Transverse colon (tissue), 4 donors: ENCODE measurements around the gene CACNA1S. TPM values are rescaled to one million over a fixed set of nuclear protein-coding genes. Genes with fewer than 3 reads are reported as not detected.

Experiments used
- DNase-seq: peaks from one replicate; pipeline ENCODE4 v3.0.0-alpha.2; 2019
- H3K27ac ChIP-seq, 4 donors: fragments of 200-600 bp; sonication (generic); 2 replicates each; pipeline ENCODE4 v1.5.1; 2016 to 2018; ENCODE audit warnings: inconsistent platforms in 4 of 4
- H3K27me3 ChIP-seq: fragments of 200-600 bp; sonication (generic); 2 replicates; pipeline ENCODE4 v1.5.1; 2017; ENCODE audit warnings: inconsistent platforms
- H3K36me3 ChIP-seq, 4 donors: fragments of 200-600 bp; sonication (generic); 2 replicates each; pipeline ENCODE4 v1.5.1; 2017 to 2019; ENCODE audit warnings: inconsistent platforms in 4 of 4
- H3K4me1 ChIP-seq, 4 donors: fragments of 200-600 bp; sonication (generic); 2 replicates each; pipeline ENCODE4 v1.5.1; 2017 to 2020; ENCODE audit warnings: inconsistent platforms in 4 of 4
- H3K4me3 ChIP-seq, 4 donors: fragments of 200-600 bp; sonication (generic); 1 replicate in 1 of 4; 2 replicates in 3 of 4; pipeline versions ENCODE4 v1.5.1 to v1.6.1; 2017 to 2019; ENCODE audit warnings: inconsistent platforms in 4 of 4
- H3K9me3 ChIP-seq, 2 donors: fragments of 200-600 bp; sonication (generic); 2 replicates each; pipeline ENCODE4 v1.5.1; 2017 to 2019; ENCODE audit warnings: inconsistent platforms in 2 of 2
- EP300 ChIP-seq: sonication (generic); formaldehyde crosslinking; IDR thresholded peaks from one replicate; pipeline ENCODE4 v1.6.1; 2017; ENCODE audit warnings: antibody characterized with exemption, low read depth
- POLR2A ChIP-seq: fragments of 450-650 bp; IDR thresholded peaks from one replicate; pipeline ENCODE4 v1.6.1; 2016; ENCODE audit warnings: antibody characterized with exemption, mild to moderate bottlenecking, moderate library complexity
- POLR2AphosphoS5 ChIP-seq, 3 donors: sonication (generic); formaldehyde crosslinking; IDR thresholded peaks; one replicate each; pipeline ENCODE4 v1.6.1; 2016; ENCODE audit warnings: antibody characterized with exemption in 3 of 3
- WGBS, 2 donors: methylation state at CpG; one replicate each; pipeline ENCODE4 v1.1.5; 2018; ENCODE audit warnings: low coverage in 1 of 2; 5-methylcytosine and 5-hydroxymethylcytosine counted together
- in situ Hi-C, 4 donors: fragments of 200-750 bp; cut with MboI; loops; one replicate each; pipeline versions ENCODE4 v1.15.0 to v1.15.1; 2017; ENCODE audit warnings: low sequenced_read_pairs in 3 of 4, low pct_ligation_motif_present in 1 of 4, low pct_unique_long_range_greater_than_20kb in 1 of 4
- intact Hi-C: fragments of 100-400 bp; cut with DNase I; formaldehyde crosslinking; loops from one replicate; pipeline ENCODE4 v1.15.1; 2023; ENCODE audit warnings: low total_unique reads
- total RNA-seq, 4 donors: library from RNA; depleted of rRNA; stranded (reverse); fragments of >200 nt; gene quantifications; one replicate each; pipeline ENCODE4 v1.1.0, GENCODE V29; 2016
- TF ChIP-seq, protein P1 (sequence below), 5 experiments: fragments of 200-600 bp in 3 of 5; fragments of 450-650 bp in 2 of 5; sonication (generic) in 3 of 5; IDR thresholded peaks; 1 replicate in 2 of 5; 2 replicates in 3 of 5; pipeline ENCODE4 v1.5.1; 2016 to 2017; ENCODE audit warnings: antibody characterized with exemption in 5 of 5, inconsistent platforms in 3 of 5, mild to moderate bottlenecking in 2 of 5, moderate library complexity in 1 of 5

Gene CACNA1S
- total RNA-seq, 4 donors from 2014 or later = not detected

DNA sequence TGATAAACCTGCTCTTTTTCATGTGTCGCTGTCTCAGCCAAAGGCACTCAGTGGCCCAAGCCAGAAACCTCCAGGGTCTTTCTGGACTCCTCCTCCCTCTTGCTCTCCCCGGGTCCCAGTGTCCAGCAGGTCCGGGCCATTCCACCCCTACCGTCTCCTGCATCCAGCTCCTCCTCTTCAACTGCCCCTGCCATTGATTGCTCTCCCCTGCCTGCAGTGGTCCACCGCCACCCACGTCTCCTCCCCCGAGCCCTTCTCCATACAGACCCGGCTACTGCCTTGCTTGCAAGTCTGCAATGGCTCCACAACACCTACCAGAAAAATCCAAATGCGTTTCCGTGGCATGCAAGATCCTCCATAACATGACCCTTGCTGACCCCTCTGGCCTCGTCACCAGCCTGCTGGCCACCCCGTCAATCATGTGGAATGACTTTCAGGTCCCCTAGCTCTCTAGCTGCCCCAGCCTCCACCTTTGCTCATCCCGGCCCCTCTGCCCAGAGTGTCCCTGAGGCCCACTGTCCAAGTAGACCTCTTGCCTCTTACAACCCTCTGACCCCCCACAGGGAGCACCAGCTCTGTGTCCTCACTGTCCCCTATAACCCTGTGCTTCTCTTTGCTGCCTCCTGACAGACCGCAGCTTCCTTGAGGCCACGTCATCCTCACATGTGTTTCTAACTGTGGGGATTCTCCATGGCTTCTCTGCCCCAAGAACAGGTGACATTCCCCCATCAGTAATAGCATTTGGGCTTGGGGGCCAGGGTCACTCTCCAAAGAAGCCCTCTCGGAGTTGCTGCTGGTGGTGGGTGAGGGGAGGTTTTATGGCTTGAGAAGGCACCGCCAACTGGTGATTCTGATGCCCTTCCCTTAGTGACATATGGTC is 15.0 kb downstream of the CACNA1S start:
- WGBS, 2 donors = 78 to 90% methylated on average over 12 to 17 of the region's 17 CpGs
- intact Hi-C loops (no loop called here), in situ Hi-C loops (no loop called here)
- no peak overlapping the region for H3K4me3 ChIP-seq
- TF ChIP-seq POLR2AphosphoS5 (IDR thresholded peaks at IDR 0.05) = no peak
- no peak for DNase-seq
- H3K9me3 ChIP-seq = no peaks in the 10 kb centered on the region
- H3K27me3 ChIP-seq = no peaks in the 10 kb centered on the region
- no peaks in the 10 kb centered on the region for H3K36me3 ChIP-seq
- no peak overlapping the region for H3K27ac ChIP-seq
- no peaks in the 10 kb centered on the region for H3K4me1 ChIP-seq

DNA sequence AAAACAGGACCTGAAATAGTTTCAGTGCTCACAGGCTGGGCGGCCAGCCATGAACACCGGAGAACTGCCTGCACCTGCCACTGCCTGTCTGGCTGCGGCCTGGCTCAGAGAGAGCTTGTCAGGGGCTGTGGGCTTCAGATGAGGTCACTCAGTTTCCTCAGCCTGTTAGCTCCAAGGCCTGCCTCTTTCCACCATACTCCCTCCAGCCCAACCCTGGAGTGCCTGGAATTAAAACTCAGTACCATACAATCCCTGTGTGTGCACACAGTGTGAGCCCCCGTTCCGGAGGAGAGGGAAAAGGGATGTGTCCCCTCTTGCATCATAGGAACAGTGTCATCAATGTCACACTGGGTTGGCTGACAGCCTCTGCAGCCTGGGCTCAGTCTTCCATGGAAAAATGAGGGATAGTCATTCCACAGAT is 16.2 kb downstream of the CACNA1S start:
- in situ Hi-C loops = no loop called here
- 70 to 76% methylated on average over 2 to 5 of the region's 5 CpGs for WGBS, 2 donors
- DNase-seq = no peak

DNA sequence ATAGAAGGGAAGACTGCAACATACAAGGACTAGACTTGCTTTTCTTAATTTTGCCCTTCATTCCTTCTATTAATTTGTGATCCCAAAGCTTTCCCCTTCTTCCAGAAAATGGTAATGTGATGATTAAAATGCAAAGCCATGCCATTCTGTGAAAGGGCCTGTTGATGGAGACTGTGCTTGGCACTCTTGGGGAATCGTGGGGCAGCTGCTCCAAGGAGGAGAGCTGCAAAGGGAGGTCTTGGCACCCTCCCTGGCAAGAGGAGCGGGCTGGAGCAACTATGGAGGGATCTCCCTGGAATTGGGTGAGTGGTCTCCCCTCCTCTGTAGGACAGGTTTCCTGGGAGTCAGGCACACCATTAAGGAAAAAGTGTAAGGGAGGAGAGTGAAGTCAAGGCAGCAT is 16.6 kb downstream of the CACNA1S start:
- Histone ChIP-seq H3K9me3 (no peaks in the 10 kb centered on the region), H3K4me3 (no peak overlapping the region), H3K27ac (no peak overlapping the region), H3K36me3 (no peaks in the 10 kb centered on the region), H3K27me3 (no peaks in the 10 kb centered on the region), H3K4me1 (no peaks in the 10 kb centered on the region)
- in situ Hi-C loops (no loop called here), intact Hi-C loops (no loop called here)
- TF ChIP-seq POLR2AphosphoS5 (IDR thresholded peaks at IDR 0.05) = no peak
- TF ChIP-seq, protein P1, sequence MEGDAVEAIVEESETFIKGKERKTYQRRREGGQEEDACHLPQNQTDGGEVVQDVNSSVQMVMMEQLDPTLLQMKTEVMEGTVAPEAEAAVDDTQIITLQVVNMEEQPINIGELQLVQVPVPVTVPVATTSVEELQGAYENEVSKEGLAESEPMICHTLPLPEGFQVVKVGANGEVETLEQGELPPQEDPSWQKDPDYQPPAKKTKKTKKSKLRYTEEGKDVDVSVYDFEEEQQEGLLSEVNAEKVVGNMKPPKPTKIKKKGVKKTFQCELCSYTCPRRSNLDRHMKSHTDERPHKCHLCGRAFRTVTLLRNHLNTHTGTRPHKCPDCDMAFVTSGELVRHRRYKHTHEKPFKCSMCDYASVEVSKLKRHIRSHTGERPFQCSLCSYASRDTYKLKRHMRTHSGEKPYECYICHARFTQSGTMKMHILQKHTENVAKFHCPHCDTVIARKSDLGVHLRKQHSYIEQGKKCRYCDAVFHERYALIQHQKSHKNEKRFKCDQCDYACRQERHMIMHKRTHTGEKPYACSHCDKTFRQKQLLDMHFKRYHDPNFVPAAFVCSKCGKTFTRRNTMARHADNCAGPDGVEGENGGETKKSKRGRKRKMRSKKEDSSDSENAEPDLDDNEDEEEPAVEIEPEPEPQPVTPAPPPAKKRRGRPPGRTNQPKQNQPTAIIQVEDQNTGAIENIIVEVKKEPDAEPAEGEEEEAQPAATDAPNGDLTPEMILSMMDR (IDR thresholded peaks at IDR 0.05) = no peak
- TF ChIP-seq POLR2A = no peak
- TF ChIP-seq EP300 = no peak
- no peak for DNase-seq
- WGBS, 2 donors = 60 to 91% methylated on average over 1 to 2 of the region's 2 CpGs

More for the DNA sequence above, 16.2 kb downstream of the CACNA1S start:
- no peaks in the 10 kb centered on the region for H3K9me3 ChIP-seq
- no peak overlapping the region for H3K4me3 ChIP-seq
- TF ChIP-seq EP300 (no peak), POLR2A (no peak), POLR2AphosphoS5 (IDR thresholded peaks at IDR 0.05) (no peak)
- TF ChIP-seq, protein P1 (IDR thresholded peaks at IDR 0.05) = no peak
- no peak overlapping the region for H3K27ac ChIP-seq
- intact Hi-C loops = no loop called here
- no peaks in the 10 kb centered on the region for H3K27me3 ChIP-seq
- H3K36me3 ChIP-seq = no peaks in the 10 kb centered on the region
- H3K4me1 ChIP-seq = no peaks in the 10 kb centered on the region

DNA sequence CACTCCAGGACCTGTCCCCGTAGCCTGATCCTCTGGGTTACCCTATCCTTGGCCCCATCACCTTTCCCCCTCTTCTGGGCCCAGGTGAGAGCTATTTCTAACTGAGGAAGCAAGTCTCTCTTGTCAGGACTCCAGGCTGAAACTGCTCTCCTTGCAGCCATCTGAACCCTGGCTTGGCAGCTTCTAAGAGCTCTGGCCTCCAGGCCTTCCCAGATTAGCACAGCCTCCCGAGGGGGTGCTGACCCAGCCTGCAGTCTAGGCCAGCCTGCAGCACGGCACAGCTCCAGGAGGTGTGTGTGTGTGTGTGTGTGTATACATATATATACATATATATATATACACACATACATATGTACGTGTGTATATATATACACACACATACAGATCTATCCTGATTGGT is 17.4 kb downstream of the CACNA1S start:
- H3K9me3 ChIP-seq = no peaks in the 10 kb centered on the region
- TF ChIP-seq, protein P1 (IDR thresholded peaks at IDR 0.05) = no peak
- TF ChIP-seq POLR2AphosphoS5 (IDR thresholded peaks at IDR 0.05) (no peak), POLR2A (no peak), EP300 (no peak)
- H3K27me3 ChIP-seq = no peaks in the 10 kb centered on the region
- no peak overlapping the region for H3K4me3 ChIP-seq
- DNase-seq = no peak
- no peaks in the 10 kb centered on the region for H3K4me1 ChIP-seq
- intact Hi-C loops (no loop called here), in situ Hi-C loops (no loop called here)
- H3K27ac ChIP-seq = no peak overlapping the region
- 77% methylated on average over 4 of the region's 4 CpGs; no CpG with 5 or more reads in 1 of the 2 donors for WGBS, 2 donors
- H3K36me3 ChIP-seq = no peaks in the 10 kb centered on the region
